HG02642 (cell line): ENCODE measurements around the gene PGLYRP3.

ENCODE experiments used
- ATAC-seq: cut with Tn5 transposase; IDR thresholded peaks from one replicate; pipeline ENCODE4 v1.9.1; 2021; ENCODE audit warnings: mild to moderate bottlenecking; ENCODE audit not compliant: unreplicated experiment, poor library complexity

PGLYRP3 gene

GRCh38 chr1:153265457-153265856, 47.3 kb downstream of the PGLYRP3 start:
- ATAC-seq: no peak

DNA sequence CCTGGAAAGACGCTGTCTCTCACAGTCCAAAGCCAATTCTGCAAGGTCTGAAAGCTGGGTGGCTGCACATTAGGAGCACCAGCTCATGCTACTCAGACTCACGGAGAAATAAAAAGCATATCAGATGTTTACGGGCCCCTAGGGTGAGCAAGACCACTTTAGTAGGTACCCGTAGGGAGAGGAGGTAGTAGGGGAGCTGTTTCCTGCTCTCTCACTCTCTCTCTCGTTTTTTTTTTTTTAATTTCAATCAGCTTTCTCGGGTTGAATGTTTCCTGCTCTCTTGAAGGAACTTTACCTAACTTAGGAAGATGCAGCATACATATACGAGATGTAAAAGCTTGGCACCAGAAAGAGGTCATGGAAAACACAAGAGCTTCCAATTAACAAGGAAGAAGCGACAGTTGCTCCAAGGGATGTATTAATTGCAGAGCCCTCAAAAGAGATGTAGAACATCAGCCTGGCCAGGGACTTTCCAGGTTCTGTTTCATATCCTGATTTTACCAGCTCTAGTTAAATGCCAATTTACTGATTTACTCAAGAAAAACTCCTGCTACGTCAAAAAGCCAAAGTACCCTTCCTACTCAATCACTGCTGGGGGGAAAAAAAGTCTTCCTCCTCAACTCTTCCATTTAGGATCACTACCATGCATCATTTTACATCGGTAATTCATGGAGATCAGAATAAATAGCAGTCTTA, 50.1 kb downstream of the PGLYRP3 start:
- ATAC-seq: no peak

DNA sequence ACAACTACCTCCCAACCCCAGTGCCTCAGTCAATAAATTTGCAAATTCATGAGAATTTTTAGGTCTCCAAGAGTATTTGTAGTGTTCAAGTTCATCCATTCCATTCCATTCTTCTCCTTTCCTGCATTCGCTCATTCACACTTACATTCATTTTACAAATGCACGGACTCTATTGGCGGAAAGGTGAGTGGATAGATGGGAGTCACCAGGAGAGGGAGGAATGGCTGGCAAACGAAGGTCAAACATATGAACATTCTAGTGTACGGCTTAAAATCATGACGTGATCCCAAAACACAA, 50.7 kb downstream of the PGLYRP3 start:
- no peak for ATAC-seq

GRCh38 chr1:153261281-153262069, 51.3 kb downstream of the PGLYRP3 start:
- no peak for ATAC-seq

DNA sequence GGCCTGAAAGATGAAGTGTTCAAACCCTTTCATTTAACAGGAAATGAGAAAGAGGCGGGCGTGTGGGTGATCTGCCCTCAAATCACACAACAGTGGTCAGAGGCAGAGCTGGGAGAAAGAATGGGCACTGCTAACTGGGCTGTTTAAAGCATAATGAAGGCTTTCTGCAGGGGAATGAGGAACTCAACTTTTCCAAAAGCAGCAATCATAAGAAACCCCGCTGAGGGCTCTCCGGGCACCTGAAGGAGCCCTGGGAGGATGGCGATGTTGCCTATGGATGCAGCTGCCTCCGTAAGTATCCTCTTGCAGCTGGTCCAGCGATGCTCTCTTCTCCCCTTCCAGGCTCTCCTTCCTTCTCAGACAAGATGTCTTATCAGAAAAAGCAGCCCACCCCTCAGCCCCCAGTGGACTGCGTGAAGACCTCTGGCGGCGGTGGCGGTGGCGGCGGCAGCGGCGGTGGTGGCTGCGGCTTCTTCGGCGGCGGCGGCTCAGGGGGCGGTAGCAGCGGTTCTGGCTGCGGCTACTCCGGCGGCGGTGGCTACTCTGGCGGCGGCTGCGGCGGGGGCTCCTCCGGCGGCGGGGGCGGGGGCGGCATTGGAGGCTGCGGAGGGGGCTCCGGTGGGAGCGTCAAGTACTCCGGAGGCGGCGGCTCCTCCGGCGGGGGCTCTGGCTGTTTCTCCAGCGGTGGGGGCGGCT, 52.0 kb downstream of the PGLYRP3 start:
- ATAC-seq: no peak

DNA sequence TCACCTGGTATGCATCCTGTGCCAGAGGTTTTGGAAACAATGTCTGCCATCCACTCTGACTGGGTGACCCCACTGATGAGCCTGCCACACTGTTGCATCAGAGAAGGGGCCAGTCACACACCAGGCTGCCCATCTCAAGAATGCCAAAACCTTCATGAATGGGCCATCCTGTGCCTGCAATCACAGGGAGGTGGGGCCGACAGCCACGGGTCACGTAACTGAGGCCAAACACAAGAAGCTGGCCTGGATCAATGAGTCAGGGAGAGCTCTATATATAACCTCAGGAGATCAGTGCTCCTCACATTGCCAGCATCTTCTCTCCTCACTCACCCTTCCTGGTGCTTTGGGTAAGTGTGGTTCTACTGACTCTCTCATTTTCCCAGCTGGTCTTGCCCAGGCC, 53.4 kb downstream of the PGLYRP3 start, which contains the start of gene LORICRIN:
TSS of gene LORICRIN (plus strand) at position 301 of the 400 bp plus-strand sequence. CDS start 1,263 bp downstream, outside the sequence.
- no peak for ATAC-seq

DNA sequence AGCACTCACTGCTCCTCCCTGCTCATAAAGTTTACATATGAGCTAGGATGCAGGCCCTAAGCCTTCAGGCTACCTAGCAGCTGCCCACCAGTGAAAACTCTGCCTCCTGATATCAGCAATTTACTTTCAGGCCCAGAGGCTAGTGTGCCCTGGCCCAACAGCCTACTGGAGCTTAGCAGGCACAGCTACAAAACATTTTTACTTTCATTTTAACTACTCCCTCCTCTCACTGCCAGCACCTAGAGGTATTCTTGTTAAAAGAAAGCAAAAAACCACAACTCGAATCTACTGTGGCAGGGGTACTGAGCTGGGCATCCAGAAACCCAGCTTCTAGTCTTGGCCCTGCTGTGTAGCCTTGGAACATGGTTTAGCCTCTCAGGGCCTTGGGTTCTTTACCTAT, 59.1 kb downstream of the PGLYRP3 start:
- ATAC-seq: no peak

- no peak for ATAC-seq
Measured at GRCh38 chr1:153253076-153253475, 59.7 kb downstream of the PGLYRP3 start.

DNA sequence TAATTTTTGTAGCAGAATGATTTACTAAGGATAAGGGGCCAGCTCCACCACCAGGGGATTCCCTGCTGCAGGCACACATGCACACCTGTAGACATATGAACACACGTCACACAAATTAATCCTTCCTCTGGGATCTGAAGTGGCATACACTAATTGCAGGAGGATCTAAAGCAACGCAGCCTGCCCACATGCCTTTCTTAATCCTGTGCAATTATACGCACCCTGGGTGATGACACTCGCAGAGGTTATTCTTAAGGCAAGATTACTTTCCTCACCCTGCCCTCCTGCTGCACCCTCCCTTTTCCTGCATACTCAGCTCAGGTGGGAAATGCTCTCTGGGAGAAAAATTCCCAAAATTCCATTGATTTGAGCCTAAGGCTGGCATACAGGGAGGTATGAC, 60.8 kb downstream of the PGLYRP3 start:
- no peak for ATAC-seq

DNA sequence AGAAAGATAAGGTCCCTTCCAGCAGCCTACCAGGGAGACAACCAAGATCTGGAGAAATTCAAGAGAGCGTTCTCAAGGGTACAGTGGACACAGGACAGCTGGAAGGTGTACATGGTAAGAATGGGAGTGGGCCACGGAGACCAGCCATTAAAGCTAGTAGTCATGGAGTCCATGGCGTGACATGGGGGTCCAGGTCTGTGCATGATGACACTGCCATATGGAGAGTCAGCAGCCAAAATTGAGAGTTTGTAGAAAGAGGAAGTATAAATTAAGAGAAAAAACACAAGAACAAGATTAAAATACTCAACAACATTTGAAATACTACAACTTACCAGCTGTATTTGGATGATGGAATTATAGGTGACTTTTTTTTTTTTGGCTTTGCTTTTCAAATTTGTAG, 61.2 kb downstream of the PGLYRP3 start:
- ATAC-seq: no peak

- no peak for ATAC-seq
Measured at GRCh38 chr1:153251087-153251486, 61.7 kb downstream of the PGLYRP3 start.

DNA sequence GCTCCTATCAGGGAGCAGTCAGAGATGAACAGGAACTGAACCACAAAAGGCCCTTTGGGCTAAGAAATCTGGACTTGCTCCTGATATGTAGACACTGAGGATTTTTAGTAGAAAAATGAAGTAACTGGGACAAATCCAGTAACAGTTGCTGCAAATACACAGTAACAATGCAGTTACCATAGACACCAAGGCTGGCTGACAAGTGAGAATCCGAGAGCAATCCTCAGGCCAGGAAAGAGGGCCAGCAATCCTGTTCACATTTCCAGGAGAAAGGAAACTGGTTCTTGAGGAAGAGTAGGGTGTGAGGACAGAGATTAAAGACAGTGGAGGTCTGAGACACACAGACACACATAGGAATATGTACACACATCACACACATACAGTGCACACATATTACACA, 62.6 kb downstream of the PGLYRP3 start:
- ATAC-seq: no peak

DNA sequence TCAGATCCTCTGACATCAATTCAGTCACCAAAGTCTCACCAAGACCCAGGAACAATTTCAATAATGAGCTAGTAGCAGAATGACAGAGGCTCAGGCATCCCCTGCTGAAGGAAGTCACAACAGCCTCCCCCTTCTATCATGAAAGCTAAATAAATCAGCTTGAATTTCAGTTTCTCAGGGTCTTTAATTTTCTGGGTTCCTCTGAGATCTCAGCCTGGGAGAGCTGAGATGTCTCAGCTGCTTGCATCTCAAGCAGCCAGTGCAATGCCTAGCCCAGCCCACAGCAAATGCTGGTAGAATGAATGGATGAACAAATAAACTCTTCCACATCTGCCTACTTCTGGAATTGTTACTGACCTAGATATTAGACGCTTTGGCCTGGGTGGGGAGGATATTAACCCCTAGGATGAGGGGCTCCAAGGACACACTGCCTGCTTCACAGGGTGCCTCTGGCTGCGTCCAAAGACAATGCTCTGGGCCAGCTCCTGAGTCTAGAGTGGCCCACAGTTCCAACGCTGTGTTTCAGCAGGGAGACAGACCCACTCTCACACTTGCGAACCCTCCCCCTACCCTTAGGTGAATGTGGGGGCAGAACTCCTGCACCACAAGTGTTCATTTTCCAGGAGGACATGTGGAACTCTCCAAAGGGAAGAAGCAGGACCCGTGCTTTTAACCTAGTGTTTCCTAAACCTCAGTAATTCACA, 64.4 kb downstream of the PGLYRP3 start:
- ATAC-seq: no peak
